ENCODE data around the gene TRIM72. TPM values are rescaled to one million over a fixed set of nuclear protein-coding genes. Genes with fewer than 3 reads are reported as not detected.

The TRIM72 gene
- polyA plus RNA-seq, 1 experiment: not detected

- CTCF ChIA-PET: interaction anchor here (0.8 to 1.0 kb wide), 2 partner anchors 12 to 120 kb away, joined by 3 read pairs; no protein-coding TSS in a partner anchor
- no peak overlapping the region for H3K4me3 ChIP-seq (ENCODE audit: low read depth, low read length)
- no peak for TF ChIP-seq CTCF (IDR thresholded peaks at IDR 0.05; ENCODE audit: insufficient read depth, low read depth, low read length)
- POLR2A ChIA-PET: no interaction called here
- peaks cover 28% of the 10 kb centered on the region for H3K27me3 ChIP-seq (ENCODE audit: control insufficient read depth, insufficient read depth, low read length)
- H3K36me3 ChIP-seq (ENCODE audit: control insufficient read depth, insufficient read depth, low read length): no peaks in the 10 kb centered on the region
- DNase-seq (ENCODE audit: low read depth): no peak
Measured at GRCh38 chr16:31213342-31213741, 577 bp upstream of the TRIM72 start.

GRCh38 chr16:31214708-31215286, 878 bp downstream of the TRIM72 start:
- H3K27me3 ChIP-seq (ENCODE audit: control insufficient read depth, insufficient read depth, low read length): peaks cover 27% of the 10 kb centered on the region
- ChIA-PET CTCF (interaction anchor here (0.6 to 1.3 kb wide), 4 partner anchors 12 to 58 kb away, joined by 3 to 5 read pairs (median 3); no protein-coding TSS in a partner anchor), POLR2A (no interaction called here)
- no peaks in the 10 kb centered on the region for H3K36me3 ChIP-seq (ENCODE audit: control insufficient read depth, insufficient read depth, low read length)
- peak overlapping the region; percentile 43 for H3K4me3 ChIP-seq (ENCODE audit: low read depth, low read length)
- peak; percentile 3; the same call in 1 of the 2 replicates for TF ChIP-seq CTCF (IDR thresholded peaks at IDR 0.05; ENCODE audit: insufficient read depth, low read depth, low read length)
- DNase-seq (ENCODE audit: low read depth): no peak

- CTCF ChIA-PET: interaction anchor here (0.6 to 1.4 kb wide), 6 partner anchors 12 to 237 kb away, joined by 3 to 5 read pairs (median 3); no protein-coding TSS in a partner anchor
- POLR2A ChIA-PET: no interaction called here
Measured at GRCh38 chr16:31215287-31216162, 1.6 kb downstream of the TRIM72 start.

GRCh38 chr16:31216422-31217135, 2.7 kb downstream of the TRIM72 start, which contains the start of gene PYDC1:
Gene PYDC1, minus strand, starts transcription at chr16:31217135. Its CDS starts 107 bp downstream, at chr16:31217028.
- no peak for DNase-seq (ENCODE audit: low read depth)
- ChIA-PET POLR2A (no interaction called here), CTCF (interaction anchor here (0.6 to 1.4 kb wide), 5 partner anchors 9 to 236 kb away, joined by 3 to 7 read pairs (median 4); no protein-coding TSS in a partner anchor)
- Histone ChIP-seq H3K36me3 (ENCODE audit: control insufficient read depth, insufficient read depth, low read length) (no peaks in the 10 kb centered on the region), H3K27me3 (ENCODE audit: control insufficient read depth, insufficient read depth, low read length) (peaks cover 25% of the 10 kb centered on the region), H3K4me3 (ENCODE audit: low read depth, low read length) (no peak within 1 kb of the TSS)
- no peak for TF ChIP-seq CTCF (IDR thresholded peaks at IDR 0.05; ENCODE audit: insufficient read depth, low read depth, low read length)

More at GRCh38 chr16:31215287-31216162, 1.6 kb downstream of the TRIM72 start:
- H3K27me3 ChIP-seq (ENCODE audit: control insufficient read depth, insufficient read depth, low read length): peaks cover 25% of the 10 kb centered on the region
- no peak for DNase-seq (ENCODE audit: low read depth)
- no peak for TF ChIP-seq CTCF (IDR thresholded peaks at IDR 0.05; ENCODE audit: insufficient read depth, low read depth, low read length)
- no peaks in the 10 kb centered on the region for H3K36me3 ChIP-seq (ENCODE audit: control insufficient read depth, insufficient read depth, low read length)
- peak overlapping the region; percentile 43 for H3K4me3 ChIP-seq (ENCODE audit: low read depth, low read length)

All from BJ (cell line).